BE2C (cell line): Measurements from ENCODE around the gene ARX.

Experiments
- DNase-seq: peaks from one replicate; pipeline ENCODE4 v3.0.0-alpha.2; 2020
- H3K27me3 ChIP-seq: fragments of 250-450 bp; sonication (Bioruptor Pico); 2 replicates; pipeline ENCODE4 v1.5.1; 2020; ENCODE audit warnings: mild to moderate bottlenecking
- H3K36me3 ChIP-seq: fragments of 250-450 bp; sonication (Bioruptor Pico); 2 replicates; pipeline ENCODE4 v1.5.1; 2020; ENCODE audit warnings: mild to moderate bottlenecking
- H3K4me1 ChIP-seq: fragments of 250-450 bp; sonication (Bioruptor Pico); 2 replicates; pipeline ENCODE4 v1.5.1; 2020
- H3K4me3 ChIP-seq: 2 replicates; pipeline ENCODE4 v1.5.1; 2011; ENCODE audit warnings: low read depth, low read length
- H3K9me3 ChIP-seq: fragments of 250-450 bp; sonication (Bioruptor Pico); 2 replicates; pipeline ENCODE4 v1.5.1; 2020
- TF ChIP-seq, protein P1 (sequence below): IDR thresholded peaks from 2 replicates; pipeline ENCODE4 v1.5.1; 2012; ENCODE audit warnings: mild to moderate bottlenecking, low read depth, low read length

ARX gene

DNA sequence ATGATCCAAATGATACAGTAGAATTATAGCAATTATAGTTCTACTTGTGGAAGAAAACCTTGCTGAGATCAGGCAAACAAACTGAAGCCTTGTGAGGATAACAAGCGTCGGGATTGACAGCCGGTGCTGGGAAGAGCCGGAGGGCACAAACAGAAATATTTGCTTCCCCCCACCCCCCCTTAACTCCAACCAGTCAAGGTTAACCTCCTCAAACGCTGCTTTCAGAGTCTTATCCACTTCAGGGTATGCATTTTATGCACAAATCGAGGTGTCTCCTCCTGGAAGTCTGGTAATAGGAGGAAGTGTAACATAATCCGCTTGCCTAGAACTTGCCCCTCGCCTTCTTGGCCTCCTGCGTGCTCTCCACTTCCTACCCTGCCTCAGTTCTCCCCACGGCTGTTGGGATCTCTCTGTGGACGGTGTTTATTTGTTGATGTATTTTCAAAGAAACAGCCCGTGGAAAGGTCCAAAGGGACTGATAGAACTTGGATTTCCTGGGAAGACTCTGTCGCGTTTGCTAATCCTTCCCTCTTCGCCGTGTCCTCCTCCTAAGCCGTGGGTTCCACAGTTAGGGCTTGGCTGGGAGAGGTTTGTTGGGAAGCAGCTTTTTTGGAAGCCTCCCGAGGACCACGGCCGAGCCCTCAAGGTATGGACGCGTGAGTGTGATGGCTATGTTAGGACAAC is 4.1 kb upstream of the ARX start:
- peaks cover 90% of the 10 kb centered on the region for H3K27me3 ChIP-seq
- TF ChIP-seq, protein P1, sequence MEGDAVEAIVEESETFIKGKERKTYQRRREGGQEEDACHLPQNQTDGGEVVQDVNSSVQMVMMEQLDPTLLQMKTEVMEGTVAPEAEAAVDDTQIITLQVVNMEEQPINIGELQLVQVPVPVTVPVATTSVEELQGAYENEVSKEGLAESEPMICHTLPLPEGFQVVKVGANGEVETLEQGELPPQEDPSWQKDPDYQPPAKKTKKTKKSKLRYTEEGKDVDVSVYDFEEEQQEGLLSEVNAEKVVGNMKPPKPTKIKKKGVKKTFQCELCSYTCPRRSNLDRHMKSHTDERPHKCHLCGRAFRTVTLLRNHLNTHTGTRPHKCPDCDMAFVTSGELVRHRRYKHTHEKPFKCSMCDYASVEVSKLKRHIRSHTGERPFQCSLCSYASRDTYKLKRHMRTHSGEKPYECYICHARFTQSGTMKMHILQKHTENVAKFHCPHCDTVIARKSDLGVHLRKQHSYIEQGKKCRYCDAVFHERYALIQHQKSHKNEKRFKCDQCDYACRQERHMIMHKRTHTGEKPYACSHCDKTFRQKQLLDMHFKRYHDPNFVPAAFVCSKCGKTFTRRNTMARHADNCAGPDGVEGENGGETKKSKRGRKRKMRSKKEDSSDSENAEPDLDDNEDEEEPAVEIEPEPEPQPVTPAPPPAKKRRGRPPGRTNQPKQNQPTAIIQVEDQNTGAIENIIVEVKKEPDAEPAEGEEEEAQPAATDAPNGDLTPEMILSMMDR: no peak
- DNase-seq: no peak
- H3K4me1 ChIP-seq: no peaks in the 10 kb centered on the region
- H3K36me3 ChIP-seq: no peaks in the 10 kb centered on the region
- peak overlapping the region; percentile 41 for H3K4me3 ChIP-seq
- H3K9me3 ChIP-seq: no peaks in the 10 kb centered on the region; the same call in 1 of the 2 replicates

DNA sequence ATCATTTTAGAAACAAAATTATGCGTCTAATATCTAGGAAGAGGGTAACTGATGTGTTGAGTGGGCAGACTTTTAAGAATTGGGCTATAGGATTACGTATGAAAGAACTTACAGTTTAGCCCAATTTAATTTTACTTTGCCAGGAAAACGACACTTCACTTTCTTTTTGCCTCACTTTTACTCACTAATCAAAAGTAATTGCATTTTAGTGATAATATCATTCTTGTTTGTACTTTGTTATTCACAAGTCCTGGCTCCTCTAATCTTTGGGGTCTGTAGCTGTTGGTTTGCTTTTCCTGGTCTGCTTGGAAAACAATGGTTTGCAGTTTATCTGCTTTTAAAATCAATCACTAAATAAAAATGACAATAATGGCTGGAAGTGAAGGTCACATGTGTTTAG is 2.9 kb upstream of the ARX start:
- peaks cover 87% of the 10 kb centered on the region for H3K27me3 ChIP-seq

DNA sequence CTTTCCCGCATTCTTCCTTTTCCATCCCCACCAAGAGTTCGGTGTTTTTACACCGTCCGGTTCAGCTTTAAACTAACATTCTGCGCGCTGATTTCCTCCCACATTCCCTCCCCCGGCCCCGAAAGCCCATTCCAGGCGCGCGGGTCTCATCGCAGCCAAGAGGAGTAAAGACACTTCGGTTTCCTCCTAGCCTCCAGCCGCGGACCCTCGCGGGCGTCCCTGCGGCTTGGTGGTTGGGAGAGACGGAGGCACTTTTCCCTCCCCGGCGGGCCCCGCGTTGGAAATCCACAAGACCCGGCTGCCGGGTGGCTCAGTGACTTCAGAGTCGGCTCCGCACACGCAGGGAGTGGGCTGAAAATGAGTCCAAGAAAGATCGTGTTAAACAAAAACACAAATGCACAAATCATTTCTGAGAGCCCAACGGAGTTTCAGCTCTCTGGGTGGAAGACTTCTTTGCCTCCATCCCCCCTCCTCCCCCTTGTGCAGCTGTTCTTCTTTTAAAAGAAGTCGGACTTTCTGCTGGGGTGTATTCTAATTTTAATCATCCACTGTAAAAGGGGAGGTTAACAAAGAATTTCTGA is 2.0 kb upstream of the ARX start:
- Histone ChIP-seq H3K4me3 (no peak overlapping the region), H3K4me1 (no peaks in the 10 kb centered on the region), H3K36me3 (no peaks in the 10 kb centered on the region), H3K27me3 (peaks cover 85% of the 10 kb centered on the region), H3K9me3 (no peaks in the 10 kb centered on the region; the same call in 1 of the 2 replicates)
- TF ChIP-seq, protein P1: no peak
- no peak for DNase-seq

More for the DNA sequence above, 2.9 kb upstream of the ARX start:
- TF ChIP-seq, protein P1: no peak
- no peak overlapping the region for H3K4me3 ChIP-seq
- no peaks in the 10 kb centered on the region for H3K36me3 ChIP-seq
- no peaks in the 10 kb centered on the region; the same call in 1 of the 2 replicates for H3K9me3 ChIP-seq
- no peak for DNase-seq
- H3K4me1 ChIP-seq: no peaks in the 10 kb centered on the region

DNA sequence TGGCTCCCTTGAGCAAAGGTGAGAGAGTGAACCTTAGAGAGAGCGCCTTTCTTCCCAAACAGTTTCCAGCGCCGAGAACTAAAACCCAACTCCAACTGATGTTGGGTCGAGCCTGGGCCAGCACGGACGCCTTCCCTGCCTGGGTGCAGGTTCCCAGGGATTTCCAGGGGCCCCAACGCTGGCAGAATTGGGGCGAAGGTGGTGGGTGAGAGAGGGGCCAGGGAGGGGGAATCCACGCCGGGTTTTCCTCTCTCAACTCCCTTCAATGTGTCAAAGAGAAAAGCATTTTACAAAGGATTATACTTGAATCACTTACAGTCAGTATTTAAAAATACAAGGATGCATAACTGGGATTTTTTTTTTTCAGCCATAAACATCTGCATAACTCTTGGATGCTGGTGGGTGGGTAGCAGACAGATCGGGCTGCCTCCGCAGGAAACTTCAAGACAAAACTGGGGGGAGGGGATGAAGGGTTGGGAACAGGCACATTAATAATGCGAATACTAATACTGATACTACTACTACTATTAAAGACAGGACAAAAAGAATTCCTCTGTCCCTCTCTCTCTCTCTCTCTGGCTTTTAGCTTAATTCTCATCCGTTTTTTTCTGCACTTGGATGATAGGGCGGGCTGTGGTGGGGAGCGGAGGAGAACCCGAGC is 1.3 kb upstream of the ARX start:
- no peak overlapping the region for H3K4me3 ChIP-seq
- no peaks in the 10 kb centered on the region; the same call in 1 of the 2 replicates for H3K9me3 ChIP-seq
- H3K4me1 ChIP-seq: no peaks in the 10 kb centered on the region
- H3K27me3 ChIP-seq: peaks cover 85% of the 10 kb centered on the region
- no peaks in the 10 kb centered on the region for H3K36me3 ChIP-seq
- TF ChIP-seq, protein P1: no peak
- no peak for DNase-seq

DNA sequence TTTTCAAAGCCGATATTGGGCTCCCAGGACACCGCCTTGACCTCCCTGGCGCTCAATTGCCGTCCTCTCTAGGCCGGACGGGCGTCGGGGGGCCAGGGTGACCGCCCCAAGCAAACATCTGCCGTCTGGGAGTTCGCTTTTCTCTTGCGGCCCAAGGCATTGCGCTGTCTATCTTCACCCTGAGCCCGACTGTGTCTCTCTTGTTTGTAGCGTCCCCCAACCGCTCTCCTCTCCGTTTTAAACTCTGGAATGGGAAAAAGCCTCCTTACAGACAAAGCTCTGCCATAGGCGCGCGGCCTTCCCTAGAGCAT is 551 bp upstream of the ARX start:
- Histone ChIP-seq H3K9me3 (no peaks in the 10 kb centered on the region; the same call in 1 of the 2 replicates), H3K27me3 (peaks cover 85% of the 10 kb centered on the region), H3K4me1 (no peaks in the 10 kb centered on the region), H3K4me3 (no peak overlapping the region), H3K36me3 (no peaks in the 10 kb centered on the region)
- TF ChIP-seq, protein P1: no peak
- DNase-seq: no peak

DNA sequence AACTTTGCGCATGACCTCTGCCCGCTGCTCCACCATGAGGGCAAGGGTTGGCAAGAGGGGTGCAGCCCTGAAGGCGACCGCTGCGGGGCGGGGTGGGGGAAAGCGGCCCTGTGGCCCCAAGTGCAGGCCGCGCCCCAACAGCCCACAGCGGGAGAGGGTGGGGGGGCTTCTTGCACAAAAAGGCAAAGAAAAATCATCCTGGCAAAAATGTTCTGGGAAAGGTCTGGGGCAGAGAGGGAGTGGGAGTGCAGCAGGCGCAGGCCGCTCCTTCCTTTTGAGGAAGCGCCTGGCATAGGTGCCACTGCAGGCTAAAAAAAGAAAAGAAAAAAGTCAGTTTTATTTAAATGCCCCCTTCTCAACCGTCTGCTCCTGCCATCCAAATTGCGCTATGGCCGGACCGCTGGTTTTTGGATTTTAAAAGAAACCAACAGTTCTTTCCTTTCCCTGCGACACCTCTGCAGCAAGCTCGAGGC is 1.4 kb downstream of the ARX start:
- Histone ChIP-seq H3K9me3 (no peaks in the 10 kb centered on the region; the same call in 1 of the 2 replicates), H3K27me3 (peaks cover 77% of the 10 kb centered on the region), H3K36me3 (no peaks in the 10 kb centered on the region), H3K4me1 (no peaks in the 10 kb centered on the region), H3K4me3 (no peak overlapping the region)
- DNase-seq: no peak
- TF ChIP-seq, protein P1: no peak
